ENCODE results near the gene TCEA3. TPM values are rescaled to one million over a fixed set of nuclear protein-coding genes. Genes with fewer than 3 reads are reported as not detected.

The TCEA3 gene
- total RNA-seq, 2 donors from 2014 or later: 110 to 140 TPM

DNA sequence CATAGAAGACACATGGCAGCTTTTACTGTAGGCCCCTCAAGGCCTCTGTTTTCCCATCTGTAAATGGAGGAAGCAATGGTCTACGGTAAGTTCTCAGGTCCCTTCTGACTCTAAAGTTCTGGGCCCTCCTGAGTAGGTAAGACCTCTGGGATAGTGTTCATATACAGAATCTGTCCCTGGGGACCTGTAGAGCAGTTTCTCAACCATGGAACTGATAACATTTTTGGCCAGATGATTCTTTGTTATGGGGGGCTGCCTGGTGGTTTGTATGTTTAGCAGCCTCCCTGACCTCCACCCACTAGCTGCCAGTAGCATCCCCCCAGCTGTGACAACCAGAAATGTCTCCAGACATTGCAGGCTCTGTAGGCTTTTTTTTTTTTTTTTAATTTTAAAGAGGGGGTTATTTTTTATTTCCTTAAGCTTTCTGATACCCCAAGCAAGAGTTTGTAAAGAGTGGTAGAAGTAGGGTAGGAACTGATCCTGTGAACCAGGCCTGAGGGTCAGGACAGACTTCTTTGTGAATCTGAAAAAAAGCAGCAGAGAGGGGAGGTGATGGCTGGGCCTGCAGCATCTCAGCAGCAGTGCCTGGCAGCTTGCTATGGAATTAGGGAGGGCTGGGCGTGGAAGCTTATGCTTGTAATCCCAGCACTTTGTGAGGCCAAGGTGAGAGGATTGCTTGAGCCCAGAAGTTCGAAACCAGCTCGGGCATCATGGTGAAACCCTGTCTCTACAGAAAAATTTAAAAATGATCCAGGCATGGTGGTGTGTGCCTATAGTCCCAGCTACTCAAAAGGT, 20.2 kb upstream of the TCEA3 start:
- WGBS, 2 donors: 87 to 94% methylated on average over 3 to 4 of the region's 4 CpGs
- DNase-seq (no peak), ATAC-seq (no peak)
- Histone ChIP-seq H3K4me1 (no peaks in the 10 kb centered on the region), H3K27ac (no peak overlapping the region), H3K36me3 (replicated peaks in 1 of 2; ENCODE audit: insufficient read depth in 1 of 2, low read depth in 2 of 2) (no peaks in the 10 kb centered on the region), H3K4me3 (no peak overlapping the region), H3K9me3 (no peaks in the 10 kb centered on the region), H3K27me3 (no peaks in the 10 kb centered on the region)
- TF ChIP-seq, protein P1, sequence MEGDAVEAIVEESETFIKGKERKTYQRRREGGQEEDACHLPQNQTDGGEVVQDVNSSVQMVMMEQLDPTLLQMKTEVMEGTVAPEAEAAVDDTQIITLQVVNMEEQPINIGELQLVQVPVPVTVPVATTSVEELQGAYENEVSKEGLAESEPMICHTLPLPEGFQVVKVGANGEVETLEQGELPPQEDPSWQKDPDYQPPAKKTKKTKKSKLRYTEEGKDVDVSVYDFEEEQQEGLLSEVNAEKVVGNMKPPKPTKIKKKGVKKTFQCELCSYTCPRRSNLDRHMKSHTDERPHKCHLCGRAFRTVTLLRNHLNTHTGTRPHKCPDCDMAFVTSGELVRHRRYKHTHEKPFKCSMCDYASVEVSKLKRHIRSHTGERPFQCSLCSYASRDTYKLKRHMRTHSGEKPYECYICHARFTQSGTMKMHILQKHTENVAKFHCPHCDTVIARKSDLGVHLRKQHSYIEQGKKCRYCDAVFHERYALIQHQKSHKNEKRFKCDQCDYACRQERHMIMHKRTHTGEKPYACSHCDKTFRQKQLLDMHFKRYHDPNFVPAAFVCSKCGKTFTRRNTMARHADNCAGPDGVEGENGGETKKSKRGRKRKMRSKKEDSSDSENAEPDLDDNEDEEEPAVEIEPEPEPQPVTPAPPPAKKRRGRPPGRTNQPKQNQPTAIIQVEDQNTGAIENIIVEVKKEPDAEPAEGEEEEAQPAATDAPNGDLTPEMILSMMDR (IDR thresholded peaks at IDR 0.05): no peak
- no peak for TF ChIP-seq POLR2A (IDR thresholded peaks at IDR 0.05)
- intact Hi-C loops (cut with DNase I): no loop called here

DNA sequence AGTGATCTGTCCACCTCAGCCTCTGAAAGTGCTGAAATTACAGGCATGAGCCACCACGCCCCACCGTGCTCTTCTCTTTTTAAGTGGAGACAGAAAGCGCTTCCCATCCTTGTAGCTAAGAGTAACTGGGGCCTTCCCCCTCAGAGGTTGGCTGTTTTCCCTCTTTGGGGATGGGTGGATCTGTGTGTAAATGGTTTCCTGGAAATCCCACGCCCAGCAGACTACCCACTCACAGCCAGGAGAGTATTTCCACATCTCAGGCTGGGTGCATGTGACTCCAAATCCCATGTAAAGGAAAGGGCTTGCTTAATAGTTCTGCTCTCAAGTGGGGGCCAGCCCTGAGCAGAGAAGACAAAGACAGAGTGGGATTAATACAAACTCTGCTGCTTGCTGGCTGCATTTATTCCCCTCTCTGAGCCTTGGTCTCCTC, 19.6 kb upstream of the TCEA3 start:
- H3K9me3 ChIP-seq: no peaks in the 10 kb centered on the region
- no peak overlapping the region for H3K27ac ChIP-seq
- intact Hi-C loops (cut with DNase I): no loop called here
- no peaks in the 10 kb centered on the region for H3K4me1 ChIP-seq
- WGBS, 2 donors: 68 to 83% methylated on average over 4 of the region's 4 CpGs
- TF ChIP-seq POLR2A (IDR thresholded peaks at IDR 0.05): no peak
- TF ChIP-seq, protein P1 (IDR thresholded peaks at IDR 0.05): no peak
- H3K36me3 ChIP-seq (replicated peaks in 1 of 2; ENCODE audit: insufficient read depth in 1 of 2, low read depth in 2 of 2): no peaks in the 10 kb centered on the region
- H3K27me3 ChIP-seq: no peaks in the 10 kb centered on the region
- ATAC-seq (peak; percentile 63), DNase-seq (peak in 3 of 4 donors; percentile 30 to 70 (median 36))
- no peak overlapping the region for H3K4me3 ChIP-seq

DNA sequence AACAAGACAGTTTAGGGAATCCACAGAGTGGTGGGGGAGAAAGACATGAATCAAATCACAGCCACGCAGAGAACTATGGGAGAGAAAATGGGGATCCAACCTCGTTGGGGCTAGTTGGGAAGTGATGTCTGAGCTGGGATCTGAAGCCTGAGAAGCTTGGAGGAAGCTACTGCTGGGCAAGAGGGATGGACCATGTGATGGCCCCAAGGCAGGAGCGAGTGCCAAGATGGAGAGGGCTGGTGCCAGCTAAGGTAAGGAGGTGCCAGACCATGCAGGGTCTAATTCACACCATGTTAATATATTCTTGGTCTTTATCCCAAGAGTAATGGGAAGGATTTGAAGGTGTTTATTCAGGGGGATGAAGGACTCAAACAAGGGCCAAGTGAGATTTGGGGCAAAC, 18.2 kb upstream of the TCEA3 start:
- 82 to 89% methylated on average over 3 of the region's 3 CpGs for WGBS, 2 donors
- Histone ChIP-seq H3K4me1 (no peaks in the 10 kb centered on the region), H3K27me3 (no peaks in the 10 kb centered on the region), H3K4me3 (no peak overlapping the region), H3K36me3 (replicated peaks in 1 of 2; ENCODE audit: insufficient read depth in 1 of 2, low read depth in 2 of 2) (no peaks in the 10 kb centered on the region), H3K27ac (no peak overlapping the region), H3K9me3 (no peaks in the 10 kb centered on the region)
- intact Hi-C loops (cut with DNase I): no loop called here
- DNase-seq (no peak), ATAC-seq (no peak)
- TF ChIP-seq POLR2A (IDR thresholded peaks at IDR 0.05): no peak
- TF ChIP-seq, protein P1 (IDR thresholded peaks at IDR 0.05): no peak

DNA sequence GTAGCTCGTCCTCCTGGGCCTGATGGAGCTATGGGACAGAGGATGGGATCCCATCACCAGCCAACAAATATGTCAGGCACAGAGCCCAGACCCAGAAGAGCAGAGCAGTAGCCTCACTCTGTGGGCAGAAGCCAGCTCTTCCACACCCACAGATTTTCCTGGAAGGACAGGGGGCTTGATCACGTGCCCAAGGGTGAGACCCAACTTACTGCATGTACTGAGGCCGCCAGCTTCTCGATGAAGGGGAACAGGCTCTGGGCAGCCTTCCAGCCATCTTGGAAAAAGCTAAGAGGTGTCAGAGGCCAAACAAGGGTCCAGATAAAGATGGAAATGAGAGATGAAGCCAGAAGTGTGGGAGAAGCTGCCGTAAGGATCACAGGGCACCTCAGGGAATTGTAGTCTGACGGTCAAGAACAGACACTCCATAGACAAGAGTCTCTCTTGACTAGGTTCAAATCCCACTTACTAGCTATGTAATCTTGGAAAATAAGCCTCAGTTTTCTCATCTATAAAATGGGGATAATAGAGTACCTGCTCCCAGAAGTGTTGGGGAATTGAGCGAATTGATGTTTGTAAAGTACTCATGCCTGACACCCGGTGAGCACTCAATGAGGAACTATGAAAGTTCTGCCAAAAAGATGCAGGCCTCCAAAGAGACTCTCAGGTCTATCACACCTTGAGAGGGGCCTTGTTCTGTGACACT, 17.0 kb upstream of the TCEA3 start:
- Histone ChIP-seq H3K4me1 (no peaks in the 10 kb centered on the region), H3K36me3 (replicated peaks in 1 of 2; ENCODE audit: insufficient read depth in 1 of 2, low read depth in 2 of 2) (no peaks in the 10 kb centered on the region), H3K4me3 (no peak overlapping the region), H3K9me3 (no peaks in the 10 kb centered on the region), H3K27me3 (no peaks in the 10 kb centered on the region), H3K27ac (no peak overlapping the region)
- ATAC-seq (no peak), DNase-seq (no peak)
- TF ChIP-seq, protein P1 (IDR thresholded peaks at IDR 0.05): no peak
- no peak for TF ChIP-seq POLR2A (IDR thresholded peaks at IDR 0.05)
- WGBS, 2 donors: 87 to 93% methylated on average over 7 to 8 of the region's 8 CpGs
- intact Hi-C loops (cut with DNase I): no loop called here

Measured in body of pancreas (tissue), 4 donors.